Activated CD4-positive, alpha-beta memory T cell treated with anti-CD3 and anti-CD28 coated beads, Interleukin-2, amount 10 ng/mL, durations not matched to agents 7 days and 5 days (primary cell): Measurements from ENCODE around the gene AFAP1. TPM values are rescaled to one million over a fixed set of nuclear protein-coding genes. Genes with fewer than 3 reads are reported as not detected.

ENCODE experiments used
- CTCF ChIA-PET: fragments of 350-600 bp; sonication (Branson Sonifier 250); formaldehyde crosslinking; loops from one replicate; lab custom pipeline; 2021; ENCODE audit warnings: antibody characterized with exemption, inconsistent platforms; lab: Charles Lee
- POLR2A ChIA-PET: fragments of 350-600 bp; sonication (Branson Sonifier 250); formaldehyde crosslinking; loops from one replicate; lab custom pipeline; 2021; ENCODE audit warnings: antibody characterized with exemption; lab: Charles Lee
- DNase-seq: peaks from one replicate; pipeline ENCODE4 v3.0.0-alpha.2; 2020
- H3K27ac Mint-ChIP-seq: one replicate; pipeline ENCODE4 v1.8.0; 2021; ENCODE audit warnings: mild to moderate bottlenecking, mixed read lengths
- H3K27me3 Mint-ChIP-seq: one replicate; pipeline ENCODE4 v1.8.0; 2021; ENCODE audit warnings: mixed read lengths
- H3K36me3 Mint-ChIP-seq: one replicate; pipeline ENCODE4 v1.8.0; 2021; ENCODE audit warnings: low read depth, mixed read lengths
- H3K4me1 Mint-ChIP-seq: one replicate; pipeline ENCODE4 v1.8.0; 2021; ENCODE audit warnings: mixed read lengths
- H3K4me3 Mint-ChIP-seq: one replicate; pipeline ENCODE4 v1.8.0; 2021; ENCODE audit warnings: mild to moderate bottlenecking, mixed read lengths
- H3K9me3 Mint-ChIP-seq: one replicate; pipeline ENCODE4 v1.8.0; 2021; ENCODE audit warnings: mixed read lengths
- total RNA-seq, 2 experiments: library from RNA; stranded (reverse); gene quantifications; one replicate each; pipeline ENCODE4 v1.2.3, GENCODE V29; 2021

Gene AFAP1
- total RNA-seq, 2 experiments from 2014 or later: 5.9 to 6.5 TPM

DNA sequence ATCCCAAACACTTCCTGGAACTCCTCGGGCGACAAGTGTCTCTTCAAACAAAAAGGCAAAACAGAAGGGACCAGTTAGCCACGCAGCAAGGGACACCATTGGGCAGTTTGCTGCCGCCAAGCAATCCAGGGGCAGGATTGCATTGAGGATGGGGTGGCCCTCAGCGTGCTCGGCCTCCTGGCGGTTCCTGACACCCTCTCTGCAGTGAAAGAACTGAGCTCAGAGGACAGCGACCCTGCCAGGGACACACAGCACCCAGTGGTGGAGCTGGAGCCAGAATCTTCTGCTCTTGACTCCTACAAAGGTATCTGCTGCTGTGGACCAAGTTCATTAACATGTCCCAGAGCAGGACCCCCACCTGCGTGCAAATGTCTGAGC lies 27.4 kb upstream of the AFAP1 start:
- Mint-ChIP-seq H3K27me3 (no peaks in the 10 kb centered on the region), H3K9me3 (no peaks in the 10 kb centered on the region), H3K4me3 (no peak overlapping the region), H3K27ac (no peak overlapping the region), H3K36me3 (peaks cover 23% of the 10 kb centered on the region), H3K4me1 (peaks cover 78% of the 10 kb centered on the region)
- DNase-seq: no peak
- ChIA-PET CTCF (interaction anchor here (0.6 kb wide), 1 partner anchor 165 kb away, joined by 3 read pairs; no protein-coding TSS in a partner anchor), POLR2A (interaction anchor here (0.8 to 1.6 kb wide), 2 partner anchors 27 to 158 kb away, joined by 3 to 10 read pairs; partner anchors contain the start of gene AFAP1)

DNA sequence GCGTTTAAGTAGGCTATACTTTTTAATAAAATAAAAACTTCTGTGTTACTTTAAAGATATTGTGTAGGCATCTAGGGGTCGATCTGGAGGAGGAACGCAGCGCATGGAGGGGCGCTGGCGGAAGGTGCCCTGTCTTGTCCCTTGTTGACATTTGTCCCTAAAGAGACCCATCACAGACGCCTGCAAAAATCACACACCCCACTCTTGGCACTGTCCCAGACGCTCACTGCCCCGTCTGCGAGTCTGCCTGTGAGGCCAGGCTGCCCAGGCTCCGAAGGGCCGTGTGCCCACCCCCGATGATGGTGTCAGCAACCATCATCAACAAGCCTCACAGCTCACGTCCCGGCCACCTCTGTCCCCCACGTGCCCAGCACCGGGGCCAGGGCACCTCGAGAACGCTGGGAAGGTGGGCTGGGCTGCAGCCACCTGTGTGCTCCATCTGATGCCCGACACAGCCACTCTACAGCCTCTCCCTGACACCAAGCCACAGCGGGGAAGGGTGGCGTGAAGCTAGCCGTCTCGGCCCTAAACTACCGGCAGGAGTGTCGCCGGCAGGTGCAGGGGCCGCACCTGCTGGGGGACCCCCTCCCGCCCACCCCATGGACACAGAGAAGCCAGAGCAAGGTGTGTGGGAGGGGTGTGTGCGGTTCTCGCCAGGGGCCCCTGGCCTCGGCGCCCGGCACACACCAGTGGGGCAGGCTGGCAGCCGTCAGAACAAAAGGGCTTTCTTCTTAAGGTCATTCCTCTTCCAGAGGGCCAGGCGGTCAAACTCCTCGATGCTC lies 26.8 kb upstream of the AFAP1 start:
- peaks cover 18% of the 10 kb centered on the region for H3K36me3 Mint-ChIP-seq
- ChIA-PET POLR2A (interaction anchor here (0.8 to 1.6 kb wide), 2 partner anchors 27 to 158 kb away, joined by 3 to 10 read pairs; partner anchors contain the start of gene AFAP1), CTCF (no interaction called here)
- no peaks in the 10 kb centered on the region for H3K27me3 Mint-ChIP-seq
- no peaks in the 10 kb centered on the region for H3K9me3 Mint-ChIP-seq
- H3K27ac Mint-ChIP-seq: no peak overlapping the region
- DNase-seq: no peak
- no peak overlapping the region for H3K4me3 Mint-ChIP-seq
- peaks cover 74% of the 10 kb centered on the region for H3K4me1 Mint-ChIP-seq

DNA sequence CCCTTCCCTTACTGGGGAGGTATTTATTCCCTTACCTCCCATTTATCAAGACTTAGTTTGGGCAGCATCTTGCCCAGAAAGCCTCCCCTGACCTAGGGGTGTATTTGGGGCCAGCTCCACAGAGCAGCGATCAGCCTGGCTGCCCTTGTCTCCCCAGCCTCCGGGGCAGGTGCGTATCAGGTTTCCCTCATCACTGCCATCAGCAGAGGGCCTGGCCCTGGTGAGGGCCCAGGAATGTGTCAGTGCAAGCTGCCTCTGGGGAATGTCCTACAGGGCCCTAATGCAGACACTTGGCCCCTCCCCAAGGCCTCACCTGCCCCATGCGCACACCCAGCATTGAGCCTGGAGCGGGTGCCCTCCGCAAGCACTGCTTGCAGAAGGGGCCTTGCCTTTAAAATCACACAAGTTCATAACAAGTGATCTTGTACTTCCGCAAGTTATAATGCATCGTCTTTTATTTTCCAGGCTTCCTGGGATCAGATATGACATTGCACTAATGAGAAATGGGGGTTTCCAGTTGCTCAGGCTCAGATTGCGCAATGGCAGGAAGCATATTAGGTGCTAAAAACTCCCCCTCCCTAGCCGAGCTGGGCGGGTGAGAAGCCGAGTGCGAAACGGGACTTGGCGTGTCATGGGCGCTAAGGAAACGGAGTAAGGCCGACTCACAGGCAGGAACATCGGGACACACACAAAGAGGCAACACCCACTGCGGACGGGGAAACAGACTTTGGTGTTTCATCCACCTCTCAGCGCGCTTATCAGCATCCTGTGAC lies 25.4 kb upstream of the AFAP1 start:
- no peak overlapping the region for H3K4me3 Mint-ChIP-seq
- ChIA-PET POLR2A (interaction anchor here (1.0 to 1.5 kb wide), 4 partner anchors 25 to 1290 kb away, joined by 3 to 6 read pairs (median 4); partner anchors contain the start of gene AFAP1), CTCF (interaction anchor here (0.6 to 1.7 kb wide), 2 partner anchors 29 to 161 kb away, joined by 3 to 5 read pairs; no protein-coding TSS in a partner anchor)
- H3K27me3 Mint-ChIP-seq: no peaks in the 10 kb centered on the region
- peak; percentile 59 for DNase-seq
- H3K9me3 Mint-ChIP-seq: no peaks in the 10 kb centered on the region
- peak overlapping the region; percentile 70 for H3K27ac Mint-ChIP-seq
- H3K36me3 Mint-ChIP-seq: peaks cover 4% of the 10 kb centered on the region
- peaks cover 73% of the 10 kb centered on the region for H3K4me1 Mint-ChIP-seq

DNA sequence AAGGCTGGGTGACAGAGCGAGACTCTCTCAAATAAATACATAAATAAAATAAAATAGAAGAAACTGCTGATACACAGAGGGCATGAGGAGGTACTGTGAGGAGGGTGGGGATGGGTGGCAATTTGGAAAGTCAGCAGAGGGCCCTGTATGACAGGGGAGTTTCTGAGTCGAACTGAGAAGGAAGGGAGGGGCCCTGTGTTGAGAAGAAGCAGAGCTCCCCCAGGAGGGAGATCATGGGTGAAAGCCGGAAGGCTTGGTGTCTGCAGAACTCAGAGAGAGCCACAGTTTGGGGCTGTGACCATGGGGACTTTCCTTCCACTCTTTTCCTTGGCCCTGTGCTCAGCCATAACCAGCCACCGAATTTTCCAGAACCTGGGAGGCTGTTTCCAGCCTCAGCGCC lies 24.8 kb upstream of the AFAP1 start:
- Mint-ChIP-seq H3K27me3 (no peaks in the 10 kb centered on the region), H3K36me3 (no peaks in the 10 kb centered on the region), H3K27ac (peak overlapping the region; percentile 70), H3K9me3 (no peaks in the 10 kb centered on the region), H3K4me3 (no peak overlapping the region), H3K4me1 (peaks cover 67% of the 10 kb centered on the region)
- peak; percentile 58 for DNase-seq
- ChIA-PET CTCF (interaction anchor here (0.6 to 1.7 kb wide), 2 partner anchors 28 to 161 kb away, joined by 3 to 5 read pairs; no protein-coding TSS in a partner anchor), POLR2A (interaction anchor here (1.0 to 1.5 kb wide), 4 partner anchors 25 to 1290 kb away, joined by 3 to 6 read pairs (median 4); partner anchors contain the start of gene AFAP1)

DNA sequence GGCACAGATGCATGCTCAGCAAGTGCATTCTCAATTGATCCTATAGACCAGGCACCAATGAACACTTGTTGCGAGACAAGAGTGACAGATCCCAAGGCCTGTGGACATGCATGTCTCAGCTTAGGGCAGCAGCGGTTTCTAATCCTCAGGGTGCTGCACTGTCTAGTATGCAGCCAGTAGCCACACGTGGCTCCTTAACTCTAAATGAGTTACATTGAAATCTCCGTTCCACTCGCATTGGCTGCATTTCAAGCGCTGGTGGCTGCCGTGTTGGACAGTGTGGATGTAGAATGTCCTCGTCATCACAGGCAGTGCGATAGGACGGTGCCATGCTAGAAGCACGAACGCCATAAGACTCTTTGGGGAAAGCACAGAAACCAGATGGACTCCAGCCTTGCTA lies 24.0 kb upstream of the AFAP1 start:
- no peaks in the 10 kb centered on the region for H3K9me3 Mint-ChIP-seq
- H3K4me3 Mint-ChIP-seq: no peak overlapping the region
- POLR2A ChIA-PET: interaction anchor here (1.0 kb wide), 1 partner anchor 24 kb away, joined by 3 read pairs; the partner anchor contains the start of gene AFAP1
- H3K27ac Mint-ChIP-seq: no peak overlapping the region
- H3K36me3 Mint-ChIP-seq: no peaks in the 10 kb centered on the region
- peaks cover 64% of the 10 kb centered on the region for H3K4me1 Mint-ChIP-seq
- DNase-seq: no peak
- H3K27me3 Mint-ChIP-seq: no peaks in the 10 kb centered on the region
- CTCF ChIA-PET: interaction anchor here (1.7 kb wide), 1 partner anchor 160 kb away, joined by 5 read pairs; no protein-coding TSS in a partner anchor

DNA sequence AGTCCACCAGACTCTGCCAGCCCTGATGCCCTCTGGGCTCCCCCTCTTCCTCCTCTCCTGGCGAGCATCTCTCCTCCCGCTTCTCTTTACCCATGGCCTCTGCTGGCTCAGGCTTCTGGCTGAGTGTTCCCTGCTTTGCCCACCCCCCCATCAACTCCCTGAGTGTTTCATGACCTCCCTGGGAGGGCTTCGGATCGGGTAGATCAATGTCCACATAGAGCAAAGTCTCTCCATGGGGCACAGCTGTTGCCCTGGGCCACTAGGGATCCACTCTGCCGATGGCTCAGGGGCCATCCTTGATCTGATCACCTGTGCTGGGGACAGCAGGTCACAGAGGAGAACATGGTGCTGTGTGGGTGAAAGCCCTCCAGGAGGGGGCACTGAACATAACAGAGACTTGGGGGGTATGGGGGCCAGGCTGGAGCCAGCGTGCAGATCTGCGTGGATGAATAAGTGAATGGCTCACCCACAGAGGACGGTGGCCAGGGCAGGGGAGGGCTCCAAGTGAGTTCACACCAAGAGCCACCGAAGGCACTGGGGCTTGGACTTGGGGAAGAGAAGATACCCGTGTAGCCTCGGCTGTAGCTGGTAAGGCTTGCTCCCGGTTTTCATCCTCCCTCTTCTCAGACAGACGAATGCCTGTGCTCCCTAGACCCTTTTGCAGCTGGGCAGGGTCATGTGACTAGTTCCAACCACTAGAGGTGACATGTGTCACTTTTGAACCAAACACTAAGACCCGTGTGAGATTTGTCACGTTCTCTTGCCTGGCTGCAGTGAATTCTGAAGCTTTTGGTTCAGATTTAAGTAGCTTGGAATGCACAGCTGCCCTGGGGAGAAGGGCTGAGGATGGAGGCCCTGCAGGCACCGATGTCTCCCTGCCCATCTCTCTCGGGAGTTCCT lies 23.2 kb upstream of the AFAP1 start:
- no peak for DNase-seq
- Mint-ChIP-seq H3K4me1 (peaks cover 56% of the 10 kb centered on the region), H3K27me3 (no peaks in the 10 kb centered on the region), H3K36me3 (no peaks in the 10 kb centered on the region), H3K27ac (no peak overlapping the region), H3K9me3 (no peaks in the 10 kb centered on the region), H3K4me3 (no peak overlapping the region)
- ChIA-PET CTCF (interaction anchor here (1.1 to 1.7 kb wide), 2 partner anchors 24 to 159 kb away, joined by 3 to 5 read pairs; no protein-coding TSS in a partner anchor), POLR2A (interaction anchor here (1.0 kb wide), 1 partner anchor 23 kb away, joined by 3 read pairs; the partner anchor contains the start of gene AFAP1)

DNA sequence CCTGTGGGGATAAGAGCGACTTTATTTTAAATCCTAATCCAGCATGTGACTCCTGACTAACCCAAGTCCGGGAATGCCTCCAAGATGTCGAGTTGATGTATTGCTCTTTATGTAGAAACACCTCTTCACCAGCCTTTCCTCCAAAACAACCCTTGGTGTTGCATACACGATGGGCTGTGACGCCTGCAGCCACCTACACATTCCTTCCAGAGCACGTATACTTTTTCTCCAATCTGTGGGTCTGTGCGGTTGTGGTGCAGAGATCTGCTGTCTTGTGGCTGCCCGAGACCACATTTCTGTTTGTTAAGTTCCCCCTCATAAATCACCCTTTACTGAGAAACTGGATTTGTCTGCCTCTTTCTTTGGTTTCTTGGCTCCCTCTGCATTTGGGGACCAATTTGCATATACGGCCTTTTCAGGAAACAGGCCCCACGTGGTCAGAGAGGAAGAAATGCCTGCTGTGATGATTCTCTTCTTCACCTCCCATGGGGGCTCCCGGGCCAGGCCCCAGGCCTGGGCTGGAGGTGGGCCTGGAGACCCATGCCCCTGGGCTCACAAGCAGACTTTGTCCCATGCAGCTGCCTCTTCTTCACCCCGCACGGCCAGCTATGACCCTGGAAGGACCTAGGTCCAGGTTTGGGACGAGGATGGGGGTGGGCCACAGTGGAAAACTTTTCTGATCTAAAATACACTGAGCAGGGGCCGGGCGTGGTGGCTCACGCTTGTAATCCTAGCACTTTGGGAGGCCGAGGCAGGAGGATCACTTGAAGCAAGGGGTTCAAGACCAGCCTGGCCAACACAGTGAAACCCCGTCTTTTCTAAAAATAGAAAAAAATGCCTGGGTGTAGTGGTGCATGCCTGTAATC lies 21.4 kb upstream of the AFAP1 start:
- peak overlapping the region; percentile 7 for H3K4me3 Mint-ChIP-seq
- no peaks in the 10 kb centered on the region for H3K9me3 Mint-ChIP-seq
- H3K27ac Mint-ChIP-seq: peak overlapping the region; percentile 76
- no peaks in the 10 kb centered on the region for H3K36me3 Mint-ChIP-seq
- ChIA-PET POLR2A (interaction anchor here (1.0 to 1.5 kb wide), 3 partner anchors 15 to 23 kb away, joined by 3 to 5 read pairs (median 3); no protein-coding TSS in a partner anchor), CTCF (interaction anchor here (1.1 kb wide), 1 partner anchor 25 kb away, joined by 3 read pairs; no protein-coding TSS in a partner anchor)
- DNase-seq: peak; percentile 75
- peaks cover 43% of the 10 kb centered on the region for H3K4me1 Mint-ChIP-seq
- H3K27me3 Mint-ChIP-seq: no peaks in the 10 kb centered on the region

DNA sequence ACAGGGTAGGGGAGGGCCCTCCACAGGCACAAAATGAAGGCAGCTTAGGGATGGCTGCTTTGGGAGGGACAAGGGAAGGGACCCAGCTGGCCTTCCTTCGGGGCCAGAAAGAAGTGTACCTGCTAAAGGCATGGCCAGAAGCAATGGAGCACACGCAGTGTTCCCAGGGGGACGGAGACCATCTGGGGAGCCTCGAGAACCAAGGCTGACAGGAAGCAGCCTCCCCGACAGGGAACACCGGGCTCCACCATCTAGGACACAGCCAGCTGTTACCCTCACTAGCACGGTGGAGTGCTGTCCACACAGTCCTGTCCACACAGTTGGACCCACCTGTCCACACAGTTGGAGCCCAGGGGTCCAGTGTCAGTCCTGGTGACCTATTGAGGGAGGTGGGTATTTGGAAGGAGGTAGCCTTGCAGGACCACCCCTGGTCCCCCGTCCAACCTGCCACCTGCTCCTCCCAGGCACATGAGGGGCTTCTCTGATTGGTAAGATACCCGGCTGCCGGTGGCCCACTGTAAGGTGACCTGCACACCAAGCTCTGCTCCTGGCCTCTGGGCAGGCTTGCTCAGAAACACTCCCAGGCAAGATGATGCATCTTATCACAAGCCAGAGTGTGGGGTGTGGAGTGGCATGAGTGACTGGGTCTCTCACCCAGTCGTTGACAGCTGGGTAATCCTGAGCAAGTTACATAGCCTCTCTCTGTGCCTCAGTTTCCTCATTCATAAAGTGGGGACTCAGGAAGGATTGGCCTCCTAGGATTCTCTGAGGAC lies 20.5 kb upstream of the AFAP1 start:
- Mint-ChIP-seq H3K4me1 (peaks cover 36% of the 10 kb centered on the region), H3K27ac (peak overlapping the region; percentile 76), H3K36me3 (no peaks in the 10 kb centered on the region), H3K27me3 (no peaks in the 10 kb centered on the region), H3K4me3 (no peak overlapping the region), H3K9me3 (no peaks in the 10 kb centered on the region)
- no peak for DNase-seq
- ChIA-PET POLR2A (interaction anchor here (1.1 kb wide), 2 partner anchors 20 to 21 kb away, joined by 3 to 4 read pairs; partner anchors contain the start of gene AFAP1), CTCF (no interaction called here)

DNA sequence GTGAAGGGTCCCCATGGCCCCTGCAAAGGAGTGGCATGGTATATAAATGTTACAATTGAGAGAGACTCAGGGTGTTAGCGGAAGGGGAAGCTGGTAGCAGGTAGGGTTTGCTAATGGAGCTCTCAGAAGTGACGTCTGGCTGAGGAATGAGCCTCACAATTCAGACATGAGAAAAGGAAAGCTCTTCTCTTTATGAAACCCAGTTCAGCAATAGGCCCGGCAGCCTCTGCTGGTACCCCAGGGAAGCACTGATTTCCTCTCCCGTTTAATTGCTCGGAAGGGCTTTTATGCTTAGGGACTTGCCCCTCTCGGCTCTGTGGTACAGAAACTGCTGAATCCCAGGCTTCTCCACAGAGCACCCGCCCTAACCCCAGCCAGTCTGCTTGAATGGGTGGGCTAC lies 19.4 kb upstream of the AFAP1 start:
- CTCF ChIA-PET: no interaction called here
- Mint-ChIP-seq H3K27ac (no peak overlapping the region), H3K27me3 (no peaks in the 10 kb centered on the region)

DNA sequence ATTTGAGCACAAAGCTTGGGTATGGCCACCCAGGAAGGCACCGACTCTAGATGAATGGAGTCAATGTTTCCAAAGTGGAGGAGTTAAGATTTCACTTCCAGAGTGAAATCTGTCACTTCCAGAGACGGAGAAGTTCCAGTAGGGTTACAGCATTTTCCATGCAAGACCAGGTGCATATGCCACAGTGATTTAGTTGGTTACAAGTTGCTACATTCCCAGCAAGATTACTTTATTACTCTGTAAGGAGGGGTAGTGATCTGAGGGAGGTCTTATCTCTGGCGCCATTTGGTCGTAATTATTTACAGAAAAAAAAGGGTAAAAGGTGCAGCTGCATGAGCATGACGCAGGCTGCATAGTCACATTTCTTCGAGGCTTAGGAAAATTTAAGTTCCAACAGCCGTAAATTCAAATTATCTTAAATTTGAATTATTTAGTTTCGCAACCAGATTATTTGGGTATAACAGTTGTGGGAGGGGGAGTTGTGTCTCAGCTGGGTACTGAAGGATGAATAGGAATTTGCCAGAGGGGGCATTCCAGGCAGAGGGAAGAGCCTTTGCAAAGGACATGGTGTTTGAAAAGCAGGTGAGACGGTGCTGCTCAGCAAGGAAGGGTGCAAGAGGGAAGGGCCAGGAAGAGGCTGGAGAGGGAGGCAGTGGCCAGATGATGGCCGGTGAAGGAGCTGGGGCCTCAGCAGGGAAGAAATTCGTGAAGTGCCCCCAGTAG lies 17.4 kb upstream of the AFAP1 start:
- Mint-ChIP-seq H3K4me3 (no peak overlapping the region), H3K27me3 (no peaks in the 10 kb centered on the region), H3K36me3 (no peaks in the 10 kb centered on the region), H3K27ac (no peak overlapping the region), H3K9me3 (no peaks in the 10 kb centered on the region), H3K4me1 (peaks cover 13% of the 10 kb centered on the region)
- DNase-seq: no peak
- ChIA-PET CTCF (no interaction called here), POLR2A (no interaction called here)

More for the DNA sequence above, 19.4 kb upstream of the AFAP1 start:
- no peaks in the 10 kb centered on the region for H3K36me3 Mint-ChIP-seq
- H3K4me3 Mint-ChIP-seq: no peak overlapping the region
- no peaks in the 10 kb centered on the region for H3K9me3 Mint-ChIP-seq
- H3K4me1 Mint-ChIP-seq: peaks cover 25% of the 10 kb centered on the region
- POLR2A ChIA-PET: interaction anchor here (0.7 kb wide), 1 partner anchor 11 kb away, joined by 3 read pairs; no protein-coding TSS in a partner anchor
- no peak for DNase-seq
